Astrocyte of the spinal cord (primary cell): Measurements from ENCODE around the gene MBD6.

ENCODE experiments used
- DNase-seq: peaks from one replicate; pipeline ENCODE4 v3.0.0; 2011; ENCODE audit warnings: low read depth, low spot score
- H3K4me3 ChIP-seq: 2 replicates; pipeline ENCODE4 v1.5.1; 2011; ENCODE audit warnings: low read depth, mild to moderate bottlenecking, low read length, moderate library complexity
- CTCF ChIP-seq: IDR thresholded peaks from 2 replicates; pipeline ENCODE4 v1.5.1; 2012; ENCODE audit warnings: low read depth, mild to moderate bottlenecking, low read length, inconsistent platforms
- in situ Hi-C: cut with HindIII; loops from 2 replicates; pipeline ENCODE4 v1.10.0; 2017; ENCODE audit warnings: low sequenced_read_pairs

Gene MBD6

DNA sequence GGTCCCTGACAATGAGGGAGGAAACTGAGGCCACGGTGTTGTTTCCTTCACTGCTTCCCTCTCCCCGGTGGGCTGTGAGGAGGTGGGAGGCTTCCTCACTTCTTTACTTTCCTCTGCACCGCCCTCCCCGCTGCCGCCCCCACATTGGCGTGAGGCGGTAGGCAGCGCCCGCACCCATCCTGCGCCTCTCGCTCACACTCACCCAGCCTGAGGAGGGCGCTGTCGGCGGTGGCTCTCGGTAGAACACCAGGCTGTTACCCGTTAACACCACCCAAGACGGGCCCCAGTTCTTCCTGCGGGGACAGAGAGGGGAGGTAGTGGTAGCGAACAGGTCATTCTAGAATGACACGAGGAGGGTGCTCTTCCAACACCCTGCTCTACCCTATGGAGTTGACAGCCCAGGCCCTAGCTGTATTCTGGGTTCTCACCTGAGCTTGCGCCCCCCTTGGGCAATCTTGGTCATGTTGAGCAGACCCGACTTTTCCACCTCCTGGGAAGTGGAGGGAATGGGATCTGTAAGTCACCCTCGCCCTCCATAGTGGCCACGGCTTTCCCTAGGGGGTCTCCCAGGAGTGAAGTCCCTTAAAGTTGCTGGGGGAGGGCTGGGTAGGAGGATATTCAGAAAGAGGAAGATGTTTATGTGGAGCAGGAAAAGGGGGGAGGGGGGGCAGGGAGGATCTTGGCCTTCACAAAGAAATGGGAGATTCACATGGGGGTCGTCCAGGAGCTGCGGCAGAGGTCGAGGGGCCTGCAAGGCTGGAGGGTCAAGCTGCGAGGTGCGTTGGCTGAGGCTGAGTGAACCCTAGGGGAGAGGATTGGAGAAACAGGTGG is 46.2 kb upstream of the MBD6 start:
- H3K4me3 ChIP-seq, result no peak overlapping the region
- no peak for TF ChIP-seq CTCF
- in situ Hi-C loops, result no loop called here
- no peak for DNase-seq

DNA sequence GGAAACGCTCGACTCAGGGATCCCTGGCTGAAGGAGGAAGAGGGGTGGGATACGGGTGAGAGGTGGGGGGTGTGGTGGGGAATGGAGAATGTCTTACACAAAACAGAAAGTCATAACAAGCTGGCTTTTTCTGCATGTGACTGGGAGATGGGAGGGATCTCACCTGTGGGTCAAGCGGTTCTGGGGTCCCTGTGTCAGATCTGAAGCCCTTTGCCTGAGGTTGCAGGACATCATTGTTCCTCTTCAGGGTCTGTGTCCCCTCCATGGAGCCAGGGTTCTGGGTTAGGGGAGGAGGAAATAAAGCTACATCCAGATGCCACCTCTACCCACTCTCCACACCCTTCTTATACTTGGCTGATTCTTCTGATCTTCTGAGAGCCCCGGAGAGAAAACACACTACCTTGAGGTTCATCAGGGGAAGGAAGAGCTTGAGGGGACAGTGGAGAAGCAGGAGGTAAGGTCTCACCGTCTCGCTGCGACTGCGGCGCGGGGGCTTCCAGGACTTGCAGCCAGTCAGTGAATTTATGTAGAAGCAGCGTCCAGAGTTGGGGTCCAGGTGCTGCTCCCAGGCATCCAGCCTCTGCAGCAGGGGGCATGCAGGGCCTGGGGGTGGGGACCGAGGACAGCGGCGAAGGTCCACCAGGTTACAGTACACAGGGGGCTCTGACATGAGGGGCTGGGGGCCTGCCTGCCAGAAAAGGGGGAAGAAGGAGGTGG is 45.5 kb upstream of the MBD6 start:
- no peak overlapping the region for H3K4me3 ChIP-seq
- in situ Hi-C loops, result no loop called here
- DNase-seq, result no peak
- TF ChIP-seq CTCF, result no peak

DNA sequence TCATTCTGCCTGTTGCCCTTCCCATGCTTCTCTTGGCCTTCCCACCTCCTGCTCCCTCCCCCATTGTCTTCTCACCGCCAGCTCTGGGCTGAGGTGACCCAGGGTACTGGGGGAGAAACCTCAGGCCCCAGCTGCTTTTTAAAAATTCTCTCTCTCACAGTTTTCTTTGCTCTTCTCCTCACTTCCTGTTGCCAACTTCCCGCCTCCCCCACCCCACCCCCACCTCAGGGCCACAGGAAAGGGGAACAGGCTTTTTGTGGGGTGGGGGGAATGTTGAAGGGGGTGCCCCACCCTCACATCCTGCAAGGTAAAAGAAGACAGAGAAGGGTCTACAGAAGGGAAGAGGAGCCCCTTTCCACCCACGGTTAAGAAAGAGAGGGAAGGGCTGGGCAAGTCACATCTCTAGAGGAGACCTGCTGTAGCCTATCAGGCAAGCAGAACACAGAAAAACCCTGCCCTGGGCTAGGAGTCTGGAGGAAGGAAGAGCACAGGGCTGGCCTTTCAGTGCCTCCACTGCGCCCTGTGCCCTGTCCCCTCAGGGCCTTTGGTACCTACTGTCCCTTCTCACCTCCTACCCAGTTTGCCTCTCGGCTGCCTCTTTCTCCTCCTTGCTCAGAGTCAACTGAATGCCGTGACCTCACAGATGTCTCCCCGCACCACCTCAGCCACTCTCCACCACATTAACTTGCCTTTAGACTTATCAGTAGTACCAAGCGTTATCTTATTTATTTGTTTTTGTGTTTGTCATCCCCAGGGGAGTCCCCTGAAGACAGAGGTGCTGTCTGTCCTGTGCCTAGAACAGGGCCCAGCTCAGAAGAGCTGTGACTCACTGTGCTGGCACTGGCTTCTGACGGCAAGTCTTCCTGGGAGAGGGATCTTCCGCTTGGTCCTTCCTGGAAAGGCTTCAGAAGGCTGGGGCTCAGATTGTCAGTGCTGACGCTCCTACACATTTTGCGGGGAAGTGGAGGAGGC is 44.6 kb upstream of the MBD6 start:
- in situ Hi-C loops, result no loop called here
- no peak for TF ChIP-seq CTCF
- DNase-seq, result no peak
- no peak overlapping the region for H3K4me3 ChIP-seq

DNA sequence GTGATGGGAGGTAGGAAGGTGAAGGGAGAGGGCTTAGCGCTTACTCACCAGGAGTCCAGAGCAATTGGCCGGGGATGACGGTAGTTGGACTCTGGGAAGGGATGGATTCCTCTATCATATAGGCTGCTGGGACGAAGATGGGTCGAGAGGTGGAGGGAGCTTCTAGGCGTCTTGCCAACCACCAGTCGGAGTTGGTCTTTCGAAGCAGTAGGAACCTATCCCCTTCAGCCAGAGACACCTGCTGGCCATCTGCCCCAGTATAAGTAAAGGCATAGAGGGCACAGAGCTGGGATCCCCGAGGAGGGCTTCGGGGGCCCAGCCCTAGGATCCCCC is 43.6 kb upstream of the MBD6 start:
- H3K4me3 ChIP-seq, result no peak overlapping the region
- no peak for TF ChIP-seq CTCF
- in situ Hi-C loops, result no loop called here
- DNase-seq, result no peak

DNA sequence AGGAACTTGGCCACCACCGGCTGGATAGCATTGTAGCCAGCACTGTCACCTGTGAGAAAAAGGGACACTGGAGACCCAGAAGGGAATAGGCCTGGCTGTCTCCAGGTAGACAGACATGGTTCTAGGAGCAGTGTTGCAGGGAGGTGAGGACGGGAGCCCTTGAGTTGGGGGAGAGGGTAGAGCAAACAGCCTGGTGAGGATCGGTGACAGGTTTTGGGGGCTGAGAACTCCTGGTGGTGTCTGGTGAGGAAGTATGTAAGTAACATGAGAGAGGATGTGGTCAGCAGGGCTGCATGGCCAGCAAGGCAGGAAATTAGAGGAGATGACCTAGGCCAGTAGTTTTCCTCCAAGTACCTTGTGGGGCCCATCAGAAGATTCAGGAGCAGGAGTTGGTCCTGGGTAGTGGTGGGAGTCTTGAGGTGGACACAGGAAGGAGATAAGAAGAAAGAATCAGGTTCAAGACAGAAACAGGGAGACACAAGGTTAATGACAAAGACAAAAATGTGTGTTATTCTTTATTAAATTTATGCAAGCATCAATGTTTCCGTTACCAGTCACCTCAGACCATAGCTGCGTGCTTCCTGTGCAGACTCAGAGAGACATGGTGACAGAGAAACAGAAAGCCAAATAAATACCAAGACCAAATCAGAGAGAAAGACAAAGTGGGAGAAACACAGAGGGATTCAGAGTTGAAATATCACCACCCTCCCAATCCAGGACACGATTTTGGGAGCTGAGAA is 43.1 kb upstream of the MBD6 start, which contains the start of gene ARHGAP9:
ARHGAP9 (minus strand) TSS at position 491 of the 740 bp plus-strand sequence; CDS start at position 31, 460 bp downstream.
- H3K4me3 ChIP-seq, result no peak within 1 kb of the TSS
- DNase-seq, result no peak
- in situ Hi-C loops, result no loop called here
- TF ChIP-seq CTCF, result no peak
